Calu3 (cell line): ENCODE data around the gene OPRM1. TPM values are rescaled to one million over a fixed set of nuclear protein-coding genes. Genes with fewer than 3 reads are reported as not detected.

Source experiments
- BruUV-seq: library from RNA; stranded (reverse); fragments of 400-500 nt; replicated peaks from 2 replicates; lab custom pipeline; 2021; lab: Mats Ljungman, UMichigan
- CTCF ChIA-PET: fragments of 300-600 bp; sonication (Branson Sonifier 250); formaldehyde crosslinking; loops from one replicate; lab custom pipeline; 2022; ENCODE audit warnings: antibody characterized with exemption; lab: Charles Lee
- DNase-seq: peaks from one replicate; pipeline ENCODE4 v3.0.0; 2022
- H3K27ac Mint-ChIP-seq: one replicate; pipeline ENCODE4 v1.8.0; 2022; ENCODE audit warnings: mixed read lengths; ENCODE audit not compliant: unreplicated experiment
- H3K27me3 Mint-ChIP-seq: one replicate; pipeline ENCODE4 v1.8.0; 2022; ENCODE audit warnings: mixed read lengths; ENCODE audit not compliant: unreplicated experiment
- H3K36me3 Mint-ChIP-seq: one replicate; pipeline ENCODE4 v1.8.0; 2022; ENCODE audit warnings: mild to moderate bottlenecking, moderate library complexity, mixed read lengths; ENCODE audit not compliant: insufficient read depth, unreplicated experiment
- H3K4me1 Mint-ChIP-seq: one replicate; pipeline ENCODE4 v1.8.0; 2022; ENCODE audit warnings: mild to moderate bottlenecking, low read depth, mixed read lengths; ENCODE audit not compliant: unreplicated experiment
- H3K4me3 Mint-ChIP-seq: one replicate; pipeline ENCODE4 v1.8.0; 2022; ENCODE audit warnings: mild to moderate bottlenecking, low read depth, moderate library complexity, mixed read lengths; ENCODE audit not compliant: unreplicated experiment
- H3K9me3 Mint-ChIP-seq: one replicate; pipeline ENCODE4 v1.8.0; 2022; ENCODE audit warnings: low read depth, mixed read lengths; ENCODE audit not compliant: unreplicated experiment
- intact Hi-C: fragments of 100-400 bp; cut with micrococcal nuclease; formaldehyde crosslinking; loops from one replicate; pipeline ENCODE4 v1.10.0; 2022; ENCODE audit not compliant: unreplicated experiment
- total RNA-seq: library from RNA; stranded (reverse); gene quantifications from 2 replicates; pipeline ENCODE4 v1.2.3, GENCODE V29; 2022
- TF ChIP-seq, protein P1 (sequence below): fragments of 200-600 bp; IDR thresholded peaks from one replicate; pipeline ENCODE4 v1.8.0; 2022; ENCODE audit warnings: antibody characterized with exemption; ENCODE audit not compliant: unreplicated experiment

The OPRM1 gene
- total RNA-seq, 1 experiment from 2014 or later: not detected

DNA sequence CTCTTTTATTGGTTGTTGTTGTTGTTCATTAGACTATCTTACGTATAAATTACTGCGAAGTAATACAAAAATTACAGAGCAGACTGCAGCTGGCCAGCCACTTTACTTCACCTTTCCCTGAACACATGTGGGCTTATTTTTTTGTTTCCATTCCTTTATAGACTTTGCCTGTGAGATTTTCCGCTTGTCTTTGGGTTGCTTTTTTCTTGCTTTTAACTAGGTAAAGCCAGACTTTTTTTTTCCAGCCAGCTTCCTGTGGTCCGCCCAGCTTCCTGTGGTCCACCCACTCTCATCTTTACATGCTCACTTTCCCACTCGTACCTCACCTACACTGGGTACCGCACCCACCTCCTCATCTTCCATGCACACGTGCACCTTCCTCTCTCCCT is 238.6 kb downstream of the OPRM1 start:
- Mint-ChIP-seq H3K27me3 (no peaks in the 10 kb centered on the region), H3K27ac (no peak overlapping the region), H3K9me3 (no peaks in the 10 kb centered on the region), H3K36me3 (no peaks in the 10 kb centered on the region), H3K4me3 (peak overlapping the region; percentile 31), H3K4me1 (peaks cover 7% of the 10 kb centered on the region)
- TF ChIP-seq, protein P1, sequence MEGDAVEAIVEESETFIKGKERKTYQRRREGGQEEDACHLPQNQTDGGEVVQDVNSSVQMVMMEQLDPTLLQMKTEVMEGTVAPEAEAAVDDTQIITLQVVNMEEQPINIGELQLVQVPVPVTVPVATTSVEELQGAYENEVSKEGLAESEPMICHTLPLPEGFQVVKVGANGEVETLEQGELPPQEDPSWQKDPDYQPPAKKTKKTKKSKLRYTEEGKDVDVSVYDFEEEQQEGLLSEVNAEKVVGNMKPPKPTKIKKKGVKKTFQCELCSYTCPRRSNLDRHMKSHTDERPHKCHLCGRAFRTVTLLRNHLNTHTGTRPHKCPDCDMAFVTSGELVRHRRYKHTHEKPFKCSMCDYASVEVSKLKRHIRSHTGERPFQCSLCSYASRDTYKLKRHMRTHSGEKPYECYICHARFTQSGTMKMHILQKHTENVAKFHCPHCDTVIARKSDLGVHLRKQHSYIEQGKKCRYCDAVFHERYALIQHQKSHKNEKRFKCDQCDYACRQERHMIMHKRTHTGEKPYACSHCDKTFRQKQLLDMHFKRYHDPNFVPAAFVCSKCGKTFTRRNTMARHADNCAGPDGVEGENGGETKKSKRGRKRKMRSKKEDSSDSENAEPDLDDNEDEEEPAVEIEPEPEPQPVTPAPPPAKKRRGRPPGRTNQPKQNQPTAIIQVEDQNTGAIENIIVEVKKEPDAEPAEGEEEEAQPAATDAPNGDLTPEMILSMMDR: no peak
- DNase-seq: no peak
- no TSS peak for BruUV-seq
- CTCF ChIA-PET: interaction anchor here (0.7 to 1.3 kb wide), 4 partner anchors 15 to 234 kb away, joined by 3 to 5 read pairs (median 3); no protein-coding TSS in a partner anchor
- intact Hi-C loops: loop anchor here (1.0 kb wide), 1 partner anchor 123 kb away; no protein-coding TSS in a partner anchor

GRCh38 chr6:154280521-154280920 is 241.5 kb downstream of the OPRM1 start:
- H3K36me3 Mint-ChIP-seq: no peaks in the 10 kb centered on the region
- H3K9me3 Mint-ChIP-seq: no peaks in the 10 kb centered on the region
- DNase-seq: no peak
- no peak overlapping the region for H3K27ac Mint-ChIP-seq
- BruUV-seq: no TSS peak
- H3K27me3 Mint-ChIP-seq: no peaks in the 10 kb centered on the region
- TF ChIP-seq, protein P1: no peak
- intact Hi-C loops: no loop called here
- no peak overlapping the region for H3K4me3 Mint-ChIP-seq
- H3K4me1 Mint-ChIP-seq: peaks cover 7% of the 10 kb centered on the region
- CTCF ChIA-PET: interaction anchor here (0.8 kb wide), 1 partner anchor 220 kb away, joined by 4 read pairs; no protein-coding TSS in a partner anchor

DNA sequence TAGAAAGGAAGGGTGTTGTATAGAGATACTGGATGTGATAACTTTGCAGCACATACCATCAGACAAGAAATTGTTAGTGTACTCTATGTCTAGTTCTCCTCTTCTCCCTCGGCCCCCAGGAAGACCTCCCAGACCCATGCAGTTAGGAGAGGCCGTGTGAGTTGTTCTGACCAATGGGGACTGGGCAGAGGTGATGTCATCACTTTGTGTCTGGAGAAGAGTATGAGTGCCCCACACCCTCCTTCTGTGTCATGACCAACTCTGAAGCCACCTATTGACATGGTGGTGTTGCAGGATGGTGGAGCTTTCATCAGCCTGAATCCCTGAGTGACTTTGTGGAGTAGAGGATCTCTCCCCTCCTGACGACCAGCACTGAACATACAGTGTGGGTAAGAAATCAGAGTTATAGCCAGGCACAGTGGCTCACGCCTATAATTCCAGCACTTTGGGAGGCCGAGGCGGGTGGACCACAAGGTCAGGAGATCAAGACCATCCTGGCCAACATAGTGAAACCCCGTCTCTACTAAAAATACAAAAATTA is 245.3 kb downstream of the OPRM1 start:
- Mint-ChIP-seq H3K4me1 (peaks cover 10% of the 10 kb centered on the region), H3K4me3 (no peak overlapping the region), H3K9me3 (peaks cover 3% of the 10 kb centered on the region), H3K27ac (no peak overlapping the region), H3K36me3 (no peaks in the 10 kb centered on the region), H3K27me3 (no peaks in the 10 kb centered on the region)
- DNase-seq: no peak
- TF ChIP-seq, protein P1: no peak
- intact Hi-C loops: no loop called here
- no TSS peak for BruUV-seq
- CTCF ChIA-PET: no interaction called here

DNA sequence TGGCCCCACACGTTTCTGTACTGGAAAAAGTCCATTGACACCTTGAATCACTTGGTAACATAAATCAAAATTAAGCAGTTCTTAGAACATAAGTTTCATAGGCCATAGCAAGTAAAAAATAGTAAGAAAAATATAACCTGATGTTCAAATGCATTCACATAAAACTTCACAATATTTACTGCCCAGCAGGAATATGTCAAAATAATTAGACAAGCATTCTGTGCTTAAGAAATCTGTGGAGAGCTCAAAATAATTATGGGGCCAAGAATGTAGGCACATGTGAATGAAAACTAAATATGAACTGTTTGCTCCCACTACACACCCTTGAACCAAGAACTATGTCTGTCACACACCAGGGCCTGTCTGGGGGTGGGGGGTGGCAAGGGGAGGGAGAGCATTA is 246.8 kb downstream of the OPRM1 start:
- Mint-ChIP-seq H3K4me1 (peaks cover 21% of the 10 kb centered on the region), H3K36me3 (no peaks in the 10 kb centered on the region), H3K27me3 (no peaks in the 10 kb centered on the region), H3K9me3 (peaks cover 5% of the 10 kb centered on the region), H3K27ac (no peak overlapping the region), H3K4me3 (no peak overlapping the region)
- DNase-seq: no peak
- CTCF ChIA-PET: no interaction called here
- BruUV-seq: no TSS peak
- intact Hi-C loops: no loop called here
- TF ChIP-seq, protein P1: no peak
